ENCODE results near the gene CCM2. TPM values are rescaled to one million over a fixed set of nuclear protein-coding genes. Genes with fewer than 3 reads are reported as not detected.

CCM2 gene
- total RNA-seq, 1 experiment from 2014 or later: 62.9 TPM

DNA sequence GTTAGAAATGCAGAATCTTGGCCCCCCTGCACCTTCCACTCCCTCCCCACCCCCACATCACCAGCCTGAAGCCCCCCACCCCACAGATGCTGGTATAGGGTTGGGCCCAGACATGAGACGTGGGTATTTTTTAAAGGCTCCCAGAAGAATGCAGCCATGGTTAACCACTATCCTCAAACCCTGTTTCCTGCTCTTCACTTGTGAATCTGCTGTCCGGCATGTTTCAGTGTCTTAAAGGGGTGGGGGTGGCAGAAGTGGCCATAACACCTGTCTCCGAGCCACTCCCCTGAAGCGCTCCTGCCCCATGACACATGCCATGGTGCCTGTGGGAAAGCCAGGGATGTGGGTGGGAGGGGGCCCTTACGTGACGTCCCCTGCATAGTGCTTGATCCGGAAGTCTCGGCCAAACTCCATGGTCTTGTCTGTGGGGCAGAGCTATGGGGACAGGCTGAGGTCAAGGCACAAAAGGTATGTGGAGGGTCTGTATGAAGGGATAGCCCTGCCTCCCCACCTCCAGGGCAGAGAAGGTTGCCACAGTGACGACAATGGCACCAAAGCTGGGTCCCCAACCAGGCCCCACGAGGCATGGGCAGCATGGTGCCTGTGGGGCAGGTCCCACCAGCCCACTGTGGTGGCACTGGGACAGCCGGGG is 30.8 kb upstream of the CCM2 start:
- no peaks in the 10 kb centered on the region for H3K4me1 Mint-ChIP-seq (ENCODE audit: low read depth, unreplicated experiment)
- H3K9me3 Mint-ChIP-seq (ENCODE audit: low read depth, unreplicated experiment): no peaks in the 10 kb centered on the region
- BruUV-seq (replicated peaks): no TSS peak
- no peak overlapping the region for H3K27ac Mint-ChIP-seq (ENCODE audit: unreplicated experiment)
- intact Hi-C loops (cut with micrococcal nuclease; ENCODE audit: unreplicated experiment): no loop called here
- CTCF ChIA-PET: interaction anchor here (0.6 kb wide), 1 partner anchor 9 kb away, joined by 3 read pairs; no protein-coding TSS in a partner anchor
- H3K27me3 Mint-ChIP-seq (ENCODE audit: unreplicated experiment): peaks cover 17% of the 10 kb centered on the region
- no peak overlapping the region for H3K4me3 Mint-ChIP-seq (ENCODE audit: low read depth, unreplicated experiment)
- no peaks in the 10 kb centered on the region for H3K36me3 Mint-ChIP-seq (ENCODE audit: insufficient read depth, unreplicated experiment)
- no peak for DNase-seq
- TF ChIP-seq CTCF (IDR thresholded peaks at IDR 0.05; ENCODE audit: unreplicated experiment): no peak

GRCh38 chr7:44969701-44970522 is 30.1 kb upstream of the CCM2 start:
- Mint-ChIP-seq H3K27ac (ENCODE audit: unreplicated experiment) (no peak overlapping the region), H3K9me3 (ENCODE audit: low read depth, unreplicated experiment) (no peaks in the 10 kb centered on the region), H3K4me3 (ENCODE audit: low read depth, unreplicated experiment) (no peak overlapping the region), H3K4me1 (ENCODE audit: low read depth, unreplicated experiment) (no peaks in the 10 kb centered on the region), H3K36me3 (ENCODE audit: insufficient read depth, unreplicated experiment) (no peaks in the 10 kb centered on the region), H3K27me3 (ENCODE audit: unreplicated experiment) (peaks cover 17% of the 10 kb centered on the region)
- intact Hi-C loops (cut with micrococcal nuclease; ENCODE audit: unreplicated experiment): no loop called here
- BruUV-seq (replicated peaks): no TSS peak
- no peak for TF ChIP-seq CTCF (IDR thresholded peaks at IDR 0.05; ENCODE audit: unreplicated experiment)
- no peak for DNase-seq
- CTCF ChIA-PET: interaction anchor here (0.6 kb wide), 1 partner anchor 240 kb away, joined by 6 read pairs; no protein-coding TSS in a partner anchor

GRCh38 chr7:44970523-44971051 is 29.4 kb upstream of the CCM2 start:
- no peaks in the 10 kb centered on the region for H3K4me1 Mint-ChIP-seq (ENCODE audit: low read depth, unreplicated experiment)
- intact Hi-C loops (cut with micrococcal nuclease; ENCODE audit: unreplicated experiment): no loop called here
- no peak for DNase-seq
- H3K27ac Mint-ChIP-seq (ENCODE audit: unreplicated experiment): no peak overlapping the region
- peaks cover 17% of the 10 kb centered on the region for H3K27me3 Mint-ChIP-seq (ENCODE audit: unreplicated experiment)
- CTCF ChIA-PET: interaction anchor here (0.6 kb wide), 1 partner anchor 240 kb away, joined by 6 read pairs; no protein-coding TSS in a partner anchor
- no peaks in the 10 kb centered on the region for H3K9me3 Mint-ChIP-seq (ENCODE audit: low read depth, unreplicated experiment)
- H3K36me3 Mint-ChIP-seq (ENCODE audit: insufficient read depth, unreplicated experiment): no peaks in the 10 kb centered on the region
- TF ChIP-seq CTCF (IDR thresholded peaks at IDR 0.05; ENCODE audit: unreplicated experiment): no peak
- BruUV-seq (replicated peaks): no TSS peak
- H3K4me3 Mint-ChIP-seq (ENCODE audit: low read depth, unreplicated experiment): no peak overlapping the region

GRCh38 chr7:44971188-44971901 is 28.7 kb upstream of the CCM2 start:
- Mint-ChIP-seq H3K27ac (ENCODE audit: unreplicated experiment) (no peak overlapping the region), H3K9me3 (ENCODE audit: low read depth, unreplicated experiment) (no peaks in the 10 kb centered on the region), H3K4me3 (ENCODE audit: low read depth, unreplicated experiment) (no peak overlapping the region), H3K36me3 (ENCODE audit: insufficient read depth, unreplicated experiment) (no peaks in the 10 kb centered on the region), H3K27me3 (ENCODE audit: unreplicated experiment) (peaks cover 17% of the 10 kb centered on the region), H3K4me1 (ENCODE audit: low read depth, unreplicated experiment) (no peaks in the 10 kb centered on the region)
- no TSS peak for BruUV-seq (replicated peaks)
- DNase-seq: no peak
- TF ChIP-seq CTCF (IDR thresholded peaks at IDR 0.05; ENCODE audit: unreplicated experiment): no peak
- CTCF ChIA-PET: interaction anchor here (3.8 kb wide), 1 partner anchor 13 kb away, joined by 30 read pairs; no protein-coding TSS in a partner anchor
- intact Hi-C loops (cut with micrococcal nuclease; ENCODE audit: unreplicated experiment): no loop called here
